DMS153 treated with DMSO at 0.1 percent for 48 hours (cell line): Measurements from ENCODE around the gene CTPS2.
"Not testable (repeated sequence)": the region's sequence is repeated elsewhere in the genome, so short reads cannot be mapped to it uniquely, and the experiment has no call there.

ENCODE experiments used
- DNase-seq: peaks from one replicate; lab custom pipeline; 2025; ENCODE audit not compliant: unreplicated experiment; lab: John Stamatoyannopoulos, UW

Gene CTPS2

GRCh38 chrX:16610121-16610621, 102.3 kb downstream of the CTPS2 start:
- DNase-seq: no peak

- DNase-seq: no peak
Measured at GRCh38 chrX:16606142-16606720, 106.2 kb downstream of the CTPS2 start.

GRCh38 chrX:16604337-16604736, 108.1 kb downstream of the CTPS2 start:
- DNase-seq: no peak

GRCh38 chrX:16603822-16604221, 108.6 kb downstream of the CTPS2 start:
- no peak for DNase-seq

- DNase-seq: not testable (repeated sequence)
Measured at GRCh38 chrX:16603235-16603634, 109.2 kb downstream of the CTPS2 start.

- DNase-seq: no peak
Measured at GRCh38 chrX:16601885-16602284, 110.6 kb downstream of the CTPS2 start.

GRCh38 chrX:16594490-16594889, 118.0 kb downstream of the CTPS2 start:
- no peak for DNase-seq

GRCh38 chrX:16593801-16594200, 118.7 kb downstream of the CTPS2 start:
- DNase-seq: no peak

GRCh38 chrX:16592194-16592770, 120.2 kb downstream of the CTPS2 start:
- DNase-seq: no peak

GRCh38 chrX:16589826-16590225, 122.6 kb downstream of the CTPS2 start:
- no peak for DNase-seq

- no peak for DNase-seq
Measured at GRCh38 chrX:16589211-16589610, 123.3 kb downstream of the CTPS2 start.

GRCh38 chrX:16588266-16588665, 124.2 kb downstream of the CTPS2 start:
- no peak for DNase-seq

GRCh38 chrX:16587836-16588235, 124.6 kb downstream of the CTPS2 start:
- DNase-seq: no peak

- no peak for DNase-seq
Measured at GRCh38 chrX:16586377-16587112, 125.9 kb downstream of the CTPS2 start.

GRCh38 chrX:16585486-16586376, 126.7 kb downstream of the CTPS2 start:
- DNase-seq: no peak

- DNase-seq: not testable (repeated sequence)
Measured at GRCh38 chrX:16580004-16580797, 132.3 kb downstream of the CTPS2 start.

GRCh38 chrX:16579517-16579916, 133.0 kb downstream of the CTPS2 start:
- no peak for DNase-seq

- no peak for DNase-seq
Measured at GRCh38 chrX:16578218-16578617, 134.3 kb downstream of the CTPS2 start.

GRCh38 chrX:16577483-16578029, 134.9 kb downstream of the CTPS2 start:
- DNase-seq: no peak

GRCh38 chrX:16575388-16575787, 137.1 kb downstream of the CTPS2 start:
- not testable (repeated sequence) for DNase-seq
